CD14-positive monocyte (primary cell): ENCODE measurements around the gene TVP23C. TPM values are rescaled to one million over a fixed set of nuclear protein-coding genes. Genes with fewer than 3 reads are reported as not detected.

Experiments
- DNase-seq, 3 donors: peaks; one replicate each; pipeline ENCODE4 v3.0.0-alpha.2; 2011 to 2022
- H2AFZ ChIP-seq: 2 replicates; pipeline ENCODE4 v1.6.0; 2012; ENCODE audit warnings: mild to moderate bottlenecking, low read depth, low read length, inconsistent platforms; ENCODE audit not compliant: insufficient read depth, poor library complexity, severe bottlenecking
- H3K27ac ChIP-seq, 2 donors: 1 replicate in 1 of 2; 2 replicates in 1 of 2; pipeline ENCODE4 v1.5.1; 2012 to 2013; ENCODE audit warnings: low read length in 2 of 2, control low read depth in 1 of 2, inconsistent platforms in 1 of 2, low read depth in 1 of 2, mild to moderate bottlenecking in 1 of 2
- H3K27me3 ChIP-seq, 2 donors: one replicate each; pipeline versions ENCODE4 v1.6.0 to v1.6.1; 2011 to 2013; ENCODE audit warnings: low read length in 2 of 2; ENCODE audit not compliant: control insufficient read depth in 2 of 2, insufficient read depth in 2 of 2
- H3K36me3 ChIP-seq, 2 donors: replicated peaks in 1 of 2; 1 replicate in 1 of 2; 2 replicates in 1 of 2; pipeline versions ENCODE4 v1.5.1 to v1.6.1; 2012 to 2013; ENCODE audit warnings: low read length in 2 of 2, control low read depth in 1 of 2, inconsistent platforms in 1 of 2, mild to moderate bottlenecking in 1 of 2; ENCODE audit not compliant: insufficient read depth in 2 of 2, control insufficient read depth in 1 of 2
- H3K4me1 ChIP-seq, 2 donors: 1 replicate in 1 of 2; 2 replicates in 1 of 2; pipeline versions ENCODE4 v1.5.1 to v1.6.1; 2012 to 2013; ENCODE audit warnings: low read length in 2 of 2, control low read depth in 1 of 2, inconsistent platforms in 1 of 2, mild to moderate bottlenecking in 1 of 2, moderate library complexity in 1 of 2; ENCODE audit not compliant: insufficient read depth in 2 of 2, control insufficient read depth in 1 of 2
- H3K4me2 ChIP-seq: replicated peaks from 2 replicates; pipeline ENCODE3; 2012; ENCODE audit warnings: low read length, moderate library complexity, mild to moderate bottlenecking; ENCODE audit not compliant: poor library complexity, severe bottlenecking; ENCODE audit errors: extremely low read depth
- H3K4me3 ChIP-seq, 3 experiments: fragments of 200-600 bp in 1 of 3; sonication (generic) in 1 of 3; replicated peaks in 1 of 3; 1 replicate in 2 of 3; 2 replicates in 1 of 3; pipeline ENCODE4 v1.5.1; 2011 to 2013; ENCODE audit warnings: low read length in 3 of 3, mild to moderate bottlenecking in 3 of 3, control low read depth in 2 of 3, low read depth in 2 of 3, inconsistent platforms in 1 of 3, moderate library complexity in 1 of 3
- H3K79me2 ChIP-seq: 2 replicates; pipeline ENCODE4 v1.6.0; 2012; ENCODE audit warnings: mild to moderate bottlenecking, control low read depth, inconsistent platforms, low read length, moderate library complexity; ENCODE audit not compliant: insufficient read depth
- H3K9ac ChIP-seq: 2 replicates; pipeline ENCODE4 v1.6.0; 2017; ENCODE audit warnings: low read length, mild to moderate bottlenecking; ENCODE audit not compliant: insufficient read depth, poor library complexity, severe bottlenecking
- H3K9me3 ChIP-seq, 2 donors: replicated peaks in 1 of 2; 1 replicate in 1 of 2; 2 replicates in 1 of 2; pipeline versions ENCODE4 v1.5.1 to v1.6.1; 2012 to 2013; ENCODE audit warnings: low read length in 2 of 2, control low read depth in 1 of 2; ENCODE audit not compliant: control insufficient read depth in 1 of 2, insufficient read depth in 1 of 2
- H4K20me1 ChIP-seq: 2 replicates; pipeline ENCODE4 v1.6.0; 2012; ENCODE audit warnings: mild to moderate bottlenecking, low read length, control low read depth, moderate library complexity; ENCODE audit not compliant: insufficient read depth
- H3K27ac Mint-ChIP-seq, 7 donors: one replicate each; pipeline ENCODE4 v1.8.0; 2020; ENCODE audit warnings: mild to moderate bottlenecking in 7 of 7, mixed read lengths in 7 of 7, moderate library complexity in 6 of 7, inconsistent platforms in 2 of 7
- H3K27me3 Mint-ChIP-seq, 3 donors: one replicate each; pipeline ENCODE4 v1.8.0; 2021 to 2022; ENCODE audit warnings: low read depth in 3 of 3, mild to moderate bottlenecking in 3 of 3, mixed read lengths in 3 of 3, moderate library complexity in 3 of 3, inconsistent platforms in 1 of 3
- H3K36me3 Mint-ChIP-seq, 2 donors: one replicate each; pipeline ENCODE4 v1.8.0; 2020; ENCODE audit warnings: mixed read lengths in 2 of 2, inconsistent platforms in 1 of 2, mild to moderate bottlenecking in 1 of 2
- H3K4me1 Mint-ChIP-seq: one replicate; pipeline ENCODE4 v1.8.0; 2020; ENCODE audit warnings: mild to moderate bottlenecking, mixed read lengths
- H3K4me3 Mint-ChIP-seq, 2 donors: one replicate each; pipeline ENCODE4 v1.8.0; 2020; ENCODE audit warnings: mild to moderate bottlenecking in 2 of 2, mixed read lengths in 2 of 2, moderate library complexity in 1 of 2
- H3K9me3 Mint-ChIP-seq, 7 donors: one replicate each; pipeline ENCODE4 v1.8.0; 2020 to 2022; ENCODE audit warnings: mixed read lengths in 7 of 7, mild to moderate bottlenecking in 6 of 7, moderate library complexity in 6 of 7, inconsistent platforms in 2 of 7
- CTCF ChIP-seq: fragments of 200-600 bp; IDR thresholded peaks from one replicate; pipeline ENCODE4 v1.8.0; 2022; ENCODE audit warnings: antibody characterized with exemption, mild to moderate bottlenecking
- WGBS: methylation state at CpG from one replicate; pipeline ENCODE4 v1.1.5; 2013; ENCODE audit warnings: missing lambda C conversion rate; ENCODE audit not compliant: insufficient coverage; 5-methylcytosine and 5-hydroxymethylcytosine counted together
- intact Hi-C, 2 donors: fragments of 100-400 bp; cut with micrococcal nuclease; formaldehyde crosslinking; loops; one replicate each; pipeline versions ENCODE4 v1.15.0 to v1.15.1; 2023
- polyA plus RNA-seq, 3 donors: library from polyadenylated mRNA; depleted of rRNA in 1 of 3; unstranded in 2 of 3; stranded (reverse) in 1 of 3; fragments of 300-500 nt in 2 of 3; fragments of >200 nt in 1 of 3; fragmentation: Illumina TruSeq in 2 of 3; gene quantifications; 1 replicate in 2 of 3; 2 replicates in 1 of 3; pipeline ENCODE4 v1.2.3, GENCODE V29; 2012 to 2021

TVP23C gene
- polyA plus RNA-seq, 3 donors, result 0.88 to 3.3 (median 1.4) TPM

GRCh38 chr17:15492791-15493692 is 70.2 kb downstream of the TVP23C start:
- Histone ChIP-seq H3K9me3 (peaks cover 0 to 5% of the 10 kb centered on the region in 2 donors), H3K9ac (no peak overlapping the region), H3K79me2 (no peaks in the 10 kb centered on the region), H3K4me1 (no peaks in the 10 kb centered on the region), H3K4me2 (no peak overlapping the region), H2AFZ (no peak overlapping the region), H3K36me3 (no peaks in the 10 kb centered on the region), H3K27me3 (no peaks in the 10 kb centered on the region), H4K20me1 (no peaks in the 10 kb centered on the region), H3K27ac (no peak overlapping the region), H3K4me3 (no peak overlapping the region)
- Mint-ChIP-seq H3K36me3 (peaks cover 1 to 3% of the 10 kb centered on the region in 2 donors), H3K27ac (peak overlapping the region in 1 of 7 donors; percentile 32), H3K4me3 (no peak overlapping the region), H3K27me3 (peaks cover 0 to 3% (median 1%) of the 10 kb centered on the region in 3 donors), H3K4me1 (peaks cover 8% of the 10 kb centered on the region), H3K9me3 (peaks cover 0 to 6% (median 2%) of the 10 kb centered on the region in 7 donors)
- WGBS, result 94% methylated on average over 8 of the region's 8 CpGs
- no peak for DNase-seq
- intact Hi-C loops, result no loop called here
- TF ChIP-seq CTCF, result no peak

DNA sequence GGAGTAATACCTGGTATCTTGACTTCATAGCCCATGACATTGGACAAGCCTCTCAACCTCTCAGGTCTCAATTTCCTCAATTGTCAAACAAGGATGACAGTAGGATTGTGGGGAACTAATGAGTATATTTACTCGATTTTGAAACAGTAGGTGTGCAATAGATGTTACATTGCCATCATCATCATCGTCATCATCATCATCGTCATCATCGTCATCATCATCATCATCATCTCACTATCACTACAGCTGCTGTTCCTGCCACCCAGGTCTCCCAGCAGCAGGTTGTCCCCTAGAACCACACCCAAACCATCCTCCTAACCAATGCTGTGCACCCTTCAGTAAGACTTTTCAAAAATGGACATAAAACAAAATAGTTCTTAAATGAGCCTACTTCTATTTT is 71.1 kb downstream of the TVP23C start:
- H3K4me2 ChIP-seq, result no peak overlapping the region

More for the DNA sequence above, 71.1 kb downstream of the TVP23C start:
- TF ChIP-seq CTCF, result no peak
- 95% methylated on average over 3 of the region's 4 CpGs for WGBS
- Mint-ChIP-seq H3K4me1 (peaks cover 8% of the 10 kb centered on the region), H3K27me3 (peaks cover 0 to 3% (median 1%) of the 10 kb centered on the region in 3 donors), H3K36me3 (peaks cover 1 to 3% of the 10 kb centered on the region in 2 donors), H3K27ac (peak overlapping the region in 1 of 7 donors; percentile 28), H3K4me3 (no peak overlapping the region), H3K9me3 (peaks cover 0 to 6% (median 2%) of the 10 kb centered on the region in 7 donors)
- no peaks in the 10 kb centered on the region for H3K79me2 ChIP-seq
- H3K36me3 ChIP-seq, result no peaks in the 10 kb centered on the region
- no peak for DNase-seq
- no peak overlapping the region for H3K9ac ChIP-seq
- H3K4me3 ChIP-seq, result no peak overlapping the region
- H3K27ac ChIP-seq, result no peak overlapping the region
- H3K27me3 ChIP-seq, result no peaks in the 10 kb centered on the region
- H3K9me3 ChIP-seq, result peaks cover 0 to 5% of the 10 kb centered on the region in 2 donors
- no peak overlapping the region for H2AFZ ChIP-seq
- no peaks in the 10 kb centered on the region for H3K4me1 ChIP-seq
- intact Hi-C loops, result no loop called here
- no peaks in the 10 kb centered on the region for H4K20me1 ChIP-seq
